HG02885 (cell line): ENCODE measurements around the gene PDE1A.
"Not testable (repeated sequence)": the region's sequence is repeated elsewhere in the genome, so short reads cannot be mapped to it uniquely, and the experiment has no call there.

Source experiments
- ATAC-seq: cut with Tn5 transposase; IDR thresholded peaks from one replicate; pipeline ENCODE4 v1.9.1; 2021; ENCODE audit warnings: mild to moderate bottlenecking; ENCODE audit not compliant: unreplicated experiment, poor library complexity

PDE1A gene

DNA sequence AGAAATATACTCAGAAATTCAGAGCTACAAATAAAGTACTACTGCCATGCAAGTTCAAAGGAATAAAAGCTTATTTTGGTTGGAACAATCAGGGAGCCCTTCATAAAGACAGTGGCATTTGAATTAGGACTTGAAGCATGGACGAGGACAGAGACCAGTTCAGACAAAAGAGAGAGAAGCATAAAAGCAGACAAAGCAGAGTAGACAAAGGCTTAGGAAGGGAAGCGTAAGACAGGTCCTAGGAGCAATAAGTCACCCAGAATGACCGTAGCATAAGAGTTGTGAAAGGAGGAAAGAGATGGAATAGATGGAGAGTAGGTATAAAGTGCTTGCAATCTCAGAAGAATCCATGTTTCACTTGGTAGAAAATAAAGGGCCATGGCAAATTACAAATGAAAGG, 14.0 kb downstream of the PDE1A start:
- no peak for ATAC-seq

- ATAC-seq: no peak
These were observed 16.7 kb downstream of the PDE1A start for GRCh38 chr2:182410120-182410519.

- no peak for ATAC-seq
These were observed 20.6 kb downstream of the PDE1A start for GRCh38 chr2:182406221-182406620.

DNA sequence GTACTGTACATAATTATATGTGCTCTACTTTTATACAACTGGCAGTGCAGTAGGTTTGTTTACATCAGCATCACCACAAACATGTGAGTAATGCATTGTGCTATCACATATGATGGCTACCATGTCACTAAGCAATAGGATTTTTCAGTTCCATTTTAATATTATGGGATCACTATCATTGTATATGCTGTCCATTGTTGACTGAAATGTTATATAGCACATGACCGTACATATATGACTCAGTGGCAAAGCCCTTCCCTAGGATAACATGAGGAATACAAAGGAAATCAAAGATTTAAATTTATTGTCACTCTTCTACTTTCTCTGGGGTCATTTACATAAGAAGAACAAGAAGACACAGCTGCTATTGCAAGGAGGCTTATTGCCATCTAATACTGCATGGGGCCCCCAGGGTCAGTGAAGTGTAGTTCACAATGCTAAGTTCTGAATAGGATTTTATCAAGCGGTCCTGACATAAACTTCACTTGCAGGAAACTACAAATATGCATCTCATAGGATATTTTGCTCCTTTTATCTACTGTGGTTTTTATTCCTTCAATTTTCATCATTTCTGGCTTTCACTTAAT, 21.8 kb downstream of the PDE1A start:
- no peak for ATAC-seq

DNA sequence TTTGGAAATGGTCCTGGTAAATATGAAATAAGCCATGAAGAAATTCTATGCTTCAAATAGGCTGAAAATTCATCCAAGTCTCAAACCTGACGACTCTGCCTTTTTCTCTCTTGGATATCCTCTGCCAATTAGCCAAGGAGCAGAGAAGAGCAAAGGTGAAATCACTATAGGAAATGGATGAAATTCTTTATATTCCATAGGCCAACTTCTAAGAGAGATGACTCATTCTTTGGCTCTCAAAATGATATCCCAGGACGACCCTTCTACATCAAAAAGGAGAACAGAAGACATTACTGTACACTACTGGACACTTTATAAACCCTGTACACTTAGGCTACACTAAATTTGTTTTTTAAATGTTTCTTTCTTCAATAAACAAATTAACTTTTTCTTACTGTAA, 22.7 kb downstream of the PDE1A start:
- no peak for ATAC-seq

GRCh38 chr2:182393270-182393760, 33.5 kb downstream of the PDE1A start:
- no peak for ATAC-seq

GRCh38 chr2:182391443-182391842, 35.4 kb downstream of the PDE1A start:
- ATAC-seq: no peak

DNA sequence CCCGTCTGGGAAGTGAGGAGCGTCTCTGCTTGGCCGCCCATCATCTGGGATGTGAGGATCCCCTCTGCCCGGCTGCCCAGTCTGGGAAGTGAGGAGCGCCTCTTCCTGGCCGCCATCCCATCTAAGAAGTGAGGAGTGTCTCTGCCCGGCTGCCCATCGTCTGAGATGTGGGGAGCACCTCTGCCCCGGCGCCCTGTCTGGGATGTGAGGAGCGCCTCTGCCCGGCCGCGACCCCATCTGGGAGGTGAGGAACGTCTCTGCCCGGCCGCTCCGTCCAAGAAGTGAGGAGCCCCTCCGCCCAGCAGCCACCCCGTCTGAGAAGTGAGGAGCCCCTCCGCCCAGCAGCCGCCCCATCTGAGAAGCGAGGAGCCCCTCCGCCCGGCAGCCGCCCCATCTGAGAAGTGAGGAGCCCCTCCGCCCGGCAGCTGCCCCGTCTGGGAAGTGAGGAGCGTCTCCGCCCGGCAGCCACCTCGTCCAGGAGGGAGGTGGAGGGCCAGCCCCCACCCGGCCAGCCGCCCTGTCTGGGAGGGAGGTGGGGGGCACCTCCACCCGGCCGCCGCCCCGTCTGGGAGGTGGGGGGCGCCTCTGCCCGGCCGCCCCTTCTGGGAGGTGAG, 40.5 kb downstream of the PDE1A start:
- ATAC-seq: not testable (repeated sequence)

DNA sequence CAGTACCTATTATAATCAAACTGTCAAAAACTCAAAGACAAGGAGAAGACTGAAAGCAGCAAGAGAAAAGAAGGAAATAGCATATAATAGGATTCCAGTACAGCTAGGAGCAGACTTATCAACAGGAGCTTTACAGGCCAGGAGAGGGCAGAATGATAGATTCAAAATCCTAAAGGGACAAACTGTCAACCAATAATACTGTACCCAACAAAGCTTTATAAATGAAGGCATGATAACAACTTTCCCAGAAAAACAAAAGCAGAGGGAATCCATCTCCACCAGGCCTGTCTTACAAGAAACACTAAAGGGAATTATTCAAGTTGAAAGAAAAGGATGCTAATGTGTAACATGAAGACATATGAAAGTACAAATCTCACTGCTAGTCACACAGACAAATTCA, 42.0 kb downstream of the PDE1A start:
- no peak for ATAC-seq

DNA sequence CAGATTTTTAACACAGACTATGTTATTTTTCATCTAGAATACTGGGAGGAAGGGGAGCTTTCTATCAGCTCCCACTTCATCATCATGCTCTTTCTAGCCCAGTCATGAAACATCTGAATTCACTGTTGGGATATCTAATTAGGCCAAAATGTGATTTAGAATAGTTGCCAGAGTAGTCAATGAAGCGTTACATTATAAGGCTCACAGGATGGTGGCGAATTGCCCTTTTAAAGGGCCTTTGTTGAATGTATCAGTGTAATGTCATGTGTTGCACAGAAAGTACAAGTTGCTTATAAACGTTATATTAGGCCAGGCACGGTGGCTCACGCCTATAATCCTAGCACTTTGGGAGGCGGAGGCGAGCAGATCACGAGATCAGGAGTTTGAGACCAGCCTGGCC, 45.6 kb downstream of the PDE1A start:
- no peak for ATAC-seq

GRCh38 chr2:182379241-182379640, 47.6 kb downstream of the PDE1A start:
- ATAC-seq: no peak

DNA sequence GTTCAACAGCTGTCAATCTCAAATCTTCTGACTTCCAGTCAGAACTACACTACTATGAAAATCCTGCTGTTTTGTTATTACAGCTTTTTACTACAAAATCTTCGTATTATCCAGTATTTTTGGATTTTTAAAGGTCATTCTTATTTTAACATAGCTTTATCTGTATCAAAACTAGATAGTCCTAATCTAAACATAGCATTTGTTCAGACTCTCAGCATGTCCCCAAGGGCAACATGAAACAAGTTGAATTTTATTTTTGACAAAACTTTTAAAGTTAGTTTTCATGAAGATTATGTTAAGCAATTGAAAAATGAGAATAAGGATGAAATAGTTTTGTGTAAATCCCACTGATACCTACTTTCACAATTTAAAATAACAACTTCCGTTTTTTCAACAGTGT, 48.1 kb downstream of the PDE1A start:
- ATAC-seq: no peak

DNA sequence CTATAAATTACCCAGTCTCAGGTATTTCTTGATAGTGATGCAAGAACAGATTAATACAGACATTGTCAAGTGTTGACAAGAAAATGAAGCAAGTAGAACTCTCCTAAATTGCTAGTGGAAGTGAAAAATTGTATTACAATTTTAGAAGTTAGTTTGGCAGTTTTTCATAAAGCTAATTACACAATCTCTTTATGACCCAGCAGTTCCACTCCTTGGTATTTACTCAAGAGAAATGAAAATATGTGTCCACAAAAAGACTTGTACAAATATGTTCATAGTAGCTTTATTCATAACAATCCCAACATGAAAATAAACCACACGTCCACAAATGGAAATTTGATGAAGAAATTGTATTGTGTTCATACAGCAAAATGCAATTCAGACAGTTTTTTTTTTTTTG, 49.4 kb downstream of the PDE1A start:
- ATAC-seq: no peak

GRCh38 chr2:182375862-182376261, 51.0 kb downstream of the PDE1A start:
- ATAC-seq: no peak

- ATAC-seq: no peak
These were observed 54.2 kb downstream of the PDE1A start for GRCh38 chr2:182372661-182373060.

GRCh38 chr2:182368996-182369395, 57.8 kb downstream of the PDE1A start:
- ATAC-seq: no peak

- ATAC-seq: no peak
These were observed 58.4 kb downstream of the PDE1A start for GRCh38 chr2:182368446-182368845.

DNA sequence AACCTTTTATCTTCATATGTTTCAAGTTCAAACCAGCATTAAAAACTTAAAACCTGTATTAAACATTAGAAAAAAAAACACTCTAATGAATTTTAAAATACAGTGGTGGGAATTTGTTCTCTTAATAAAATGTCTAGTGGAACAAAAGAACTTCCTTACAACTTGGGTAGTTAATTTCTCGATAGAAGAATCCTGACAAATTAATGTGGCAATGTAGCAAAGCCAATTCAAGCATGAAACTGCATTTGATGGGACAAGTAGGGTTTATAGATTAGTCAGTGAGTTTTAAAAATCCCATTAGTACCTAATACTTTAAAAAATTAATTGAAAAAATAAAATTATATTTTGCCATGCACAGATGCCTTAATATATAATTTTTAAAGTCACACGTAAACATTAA, 59.4 kb downstream of the PDE1A start:
- no peak for ATAC-seq

DNA sequence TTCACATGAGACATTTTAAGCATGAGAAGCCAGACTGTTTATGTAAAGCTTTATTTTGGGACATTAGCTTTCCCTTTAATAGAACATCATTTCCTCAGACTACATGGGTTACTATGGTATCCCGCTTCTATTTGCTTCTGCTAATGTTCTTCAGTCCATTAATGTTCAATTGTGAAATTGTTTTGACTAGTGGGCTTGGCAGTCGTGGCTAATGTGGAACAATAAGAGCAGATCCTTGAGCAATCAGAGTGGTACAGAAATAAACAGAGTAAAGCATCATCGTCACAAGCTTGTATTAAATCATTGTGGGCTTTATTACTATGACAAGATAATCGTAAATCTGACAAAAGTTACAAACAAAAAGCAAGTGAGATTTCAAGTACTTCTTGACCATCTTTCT, 60.2 kb downstream of the PDE1A start:
- no peak for ATAC-seq

DNA sequence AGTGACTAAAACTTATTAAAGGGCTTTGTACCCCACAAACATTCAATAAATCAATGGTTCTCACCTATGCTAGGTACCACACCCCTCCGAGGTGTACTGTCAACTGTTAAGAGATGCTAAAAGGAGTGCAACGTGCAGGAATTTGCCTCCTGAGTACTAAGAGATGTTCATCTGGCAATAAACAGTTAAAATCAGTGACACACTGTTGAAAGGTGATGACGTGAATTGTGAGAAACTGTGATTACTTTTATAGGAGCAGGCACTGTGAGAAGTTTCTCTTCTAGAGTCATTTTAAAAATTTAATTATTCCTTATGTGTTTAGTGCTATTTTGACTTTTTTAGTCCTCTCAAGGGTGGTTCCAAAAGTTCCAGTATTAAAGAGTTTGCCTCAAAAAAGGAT, 61.0 kb downstream of the PDE1A start:
- ATAC-seq: no peak

GRCh38 chr2:182361477-182361876, 65.4 kb downstream of the PDE1A start:
- ATAC-seq: no peak

GRCh38 chr2:182360663-182361260, 66.1 kb downstream of the PDE1A start:
- ATAC-seq: no peak
